GM12892 (cell line): ENCODE measurements around the gene TSN.
"Not testable (repeated sequence)": the region's sequence is repeated elsewhere in the genome, so short reads cannot be mapped to it uniquely, and the experiment has no call there.

ENCODE experiments used
- DNase-seq: peaks from one replicate; pipeline ENCODE4 v3.0.0; 2011; ENCODE audit not compliant: insufficient read length
- FAIRE-seq: peaks from 2 replicates; lab custom pipeline; 2011; peaks lifted over from hg19 to GRCh38; lab: Jason Lieb, UNC
- POLR2A ChIP-seq: IDR thresholded peaks from 2 replicates; pipeline ENCODE4 v1.6.1; 2011; ENCODE audit warnings: low read depth, low read length, control low read depth
- POLR2AphosphoS5 ChIP-seq: IDR thresholded peaks from 2 replicates; pipeline ENCODE4 v1.6.1; 2011; ENCODE audit warnings: low read depth, low read length, control low read depth
- TAF1 ChIP-seq: IDR thresholded peaks from 2 replicates; pipeline ENCODE4 v1.6.1; 2011; ENCODE audit warnings: low read depth, mild to moderate bottlenecking, control low read depth, low read length, borderline replicate concordance

TSN gene

DNA sequence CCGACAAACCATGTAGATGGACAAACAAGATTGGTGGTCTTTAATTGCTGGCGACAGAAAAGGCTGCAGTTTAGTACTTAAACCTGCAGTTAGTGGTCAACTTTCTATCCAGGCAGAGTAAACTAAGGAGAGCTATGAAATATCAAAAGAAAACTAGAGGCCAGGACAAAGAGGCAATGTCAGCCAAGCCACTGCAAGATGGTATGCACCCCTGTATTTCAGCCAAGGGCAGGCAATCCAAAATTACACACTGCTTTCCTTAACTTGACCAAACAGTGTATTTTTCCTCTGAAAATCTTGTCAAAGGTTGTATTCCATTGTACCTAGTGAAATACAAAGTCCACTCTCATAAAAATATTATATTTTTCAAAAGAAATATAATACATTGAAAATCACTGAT lies 28.1 kb upstream of the TSN start:
- no peak for TF ChIP-seq TAF1
- TF ChIP-seq POLR2A: no peak
- TF ChIP-seq POLR2AphosphoS5: no peak
- FAIRE-seq (no peak), DNase-seq (no peak)

- DNase-seq (no peak), FAIRE-seq (no peak)
- TF ChIP-seq POLR2AphosphoS5 (no peak), POLR2A (no peak), TAF1 (no peak)
These were observed 27.5 kb upstream of the TSN start for GRCh38 chr2:121727950-121728349.

DNA sequence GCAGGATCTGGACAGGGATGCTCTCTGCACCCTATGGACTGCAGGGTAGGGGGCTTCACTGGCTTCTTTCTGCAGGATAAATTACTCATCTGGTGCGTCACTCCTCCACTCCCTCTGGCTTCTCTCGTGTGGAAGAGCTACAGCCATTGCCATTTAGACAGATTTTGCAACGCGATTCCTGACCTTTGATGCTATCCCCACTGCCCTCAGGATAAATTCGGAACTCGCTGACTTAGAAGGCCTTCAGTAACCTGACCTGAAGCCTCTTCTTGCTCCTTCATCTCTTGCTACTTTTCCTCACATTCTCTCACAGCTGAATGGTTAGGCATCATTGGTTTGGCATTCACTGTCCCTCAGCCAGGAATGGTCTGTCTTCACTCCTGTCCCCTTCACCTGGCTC lies 24.1 kb upstream of the TSN start:
- FAIRE-seq: no peak
- DNase-seq: no peak
- no peak for TF ChIP-seq POLR2AphosphoS5
- TF ChIP-seq POLR2A: no peak
- no peak for TF ChIP-seq TAF1

DNA sequence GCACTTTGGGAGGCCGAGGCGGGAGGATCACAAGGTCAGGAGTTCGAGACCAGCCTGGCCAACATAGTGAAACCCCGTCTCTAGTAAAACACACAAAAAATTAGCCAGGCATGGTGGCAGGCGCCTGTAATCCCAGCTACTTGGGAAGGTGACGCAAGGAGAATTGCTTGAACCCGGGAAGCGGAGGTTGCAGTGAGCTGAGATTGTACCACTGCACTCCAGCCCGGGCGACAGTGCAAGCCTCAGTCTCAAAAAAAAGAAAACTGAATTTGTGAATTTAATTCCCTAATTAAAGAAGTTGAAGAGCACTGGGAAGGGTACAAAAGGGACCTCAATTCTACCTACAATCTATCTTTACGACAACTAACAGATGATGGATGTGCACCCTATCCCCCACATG lies 20.9 kb upstream of the TSN start:
- DNase-seq, FAIRE-seq: not testable (repeated sequence)

- TF ChIP-seq POLR2A (no peak), POLR2AphosphoS5 (no peak), TAF1 (no peak)
- DNase-seq: no peak
- no peak for FAIRE-seq
These were observed 19.9 kb upstream of the TSN start for GRCh38 chr2:121735518-121736074.

DNA sequence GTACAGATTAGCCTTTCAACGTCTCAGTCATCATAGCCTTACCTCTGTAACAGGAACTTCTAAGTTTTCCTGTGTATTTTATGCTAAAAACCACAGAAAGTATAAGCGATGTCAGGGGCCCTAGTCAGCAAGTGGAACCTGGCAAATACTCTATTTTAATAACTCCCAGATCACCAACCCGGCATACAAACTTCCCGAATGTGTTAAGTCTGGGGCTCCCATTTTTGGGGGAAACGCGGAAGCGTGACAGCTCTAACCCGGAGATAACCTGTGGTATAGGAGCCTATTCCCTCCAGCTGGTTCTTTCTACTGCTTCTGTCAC lies 19.4 kb upstream of the TSN start:
- FAIRE-seq: no peak
- DNase-seq: no peak
- no peak for TF ChIP-seq POLR2A
- no peak for TF ChIP-seq POLR2AphosphoS5
- no peak for TF ChIP-seq TAF1

DNA sequence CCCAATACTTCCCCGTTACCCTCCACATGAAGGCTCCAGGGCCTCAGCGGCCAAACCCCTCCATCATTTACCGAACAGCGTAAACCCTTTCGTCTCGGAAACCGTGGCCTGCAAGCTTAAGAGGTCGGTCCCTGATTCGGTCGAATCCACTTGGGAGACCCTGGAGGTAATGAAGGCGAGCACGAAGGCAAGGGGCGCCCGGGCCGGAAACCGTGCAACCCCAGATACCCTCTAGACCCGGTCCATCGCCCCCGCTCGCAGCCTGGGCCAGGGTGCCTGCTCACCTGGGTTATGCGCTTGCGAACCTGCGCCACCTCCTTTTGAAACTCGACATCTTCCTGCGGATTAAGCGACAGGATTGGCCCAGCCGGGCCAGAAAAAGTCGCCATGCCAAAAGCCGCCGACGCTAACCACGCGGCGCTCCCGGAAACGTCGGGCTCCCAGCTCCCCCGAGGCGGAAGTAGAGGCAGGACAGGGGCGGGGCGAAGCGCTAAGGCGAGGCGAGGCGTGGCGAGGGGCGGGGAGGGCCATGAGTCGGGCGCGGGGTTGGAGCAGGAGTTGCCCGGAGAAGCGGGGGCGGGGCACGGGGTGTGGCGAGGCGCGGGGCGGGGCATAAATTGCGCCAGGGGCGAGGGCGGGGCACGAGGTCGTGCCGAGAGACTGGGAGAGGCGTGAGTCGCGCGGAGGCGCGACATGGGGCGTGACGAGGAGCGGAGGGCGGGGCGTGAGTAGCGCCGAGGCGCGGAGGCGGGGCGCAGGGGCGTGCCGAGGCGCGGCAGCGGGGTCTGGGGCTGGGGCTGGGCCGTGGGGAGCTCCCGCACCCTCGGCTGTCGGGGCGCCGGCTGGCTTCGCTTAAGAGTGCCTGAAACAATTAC lies 18.8 kb upstream of the TSN start, which contains the start of gene NIFK:
NIFK (minus strand) TSS at position 414 of the 875 bp plus-strand sequence; CDS start at position 389, 25 bp downstream.
- FAIRE-seq: peak; percentile 97
- TF ChIP-seq POLR2A: peak; percentile 84
- TF ChIP-seq POLR2AphosphoS5: peak; percentile 80
- TF ChIP-seq TAF1: 0 out of 2 replicates have a peak, but pooled peaks have one; percentile 51

DNA sequence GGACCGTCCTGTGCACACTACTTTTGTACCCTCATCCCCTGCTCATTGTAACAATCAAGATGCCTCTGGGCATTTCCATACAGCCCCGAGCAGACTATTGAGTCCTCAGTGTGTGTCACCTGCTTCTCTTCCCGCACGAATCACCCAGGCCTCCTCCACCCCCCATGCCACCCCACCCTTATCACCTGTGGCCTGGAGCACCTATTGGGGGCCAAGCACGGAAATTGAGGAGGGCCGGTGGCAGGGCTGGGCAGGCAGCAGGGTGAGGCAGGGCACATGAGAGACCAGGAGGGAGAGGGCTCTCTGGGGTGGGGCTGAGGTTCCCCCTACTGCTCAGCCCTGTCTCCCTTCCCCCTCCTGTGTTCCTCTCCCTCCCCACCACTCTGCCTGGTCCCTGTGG lies 14.5 kb upstream of the TSN start:
- DNase-seq (no peak), FAIRE-seq (no peak)
- no peak for TF ChIP-seq POLR2A
- TF ChIP-seq POLR2AphosphoS5: no peak
- no peak for TF ChIP-seq TAF1

More for the DNA sequence above, 18.8 kb upstream of the TSN start, which contains the start of gene NIFK:
- peak; percentile 96 for DNase-seq

GRCh38 chr2:121741450-121741849 lies 14.0 kb upstream of the TSN start:
- DNase-seq (no peak), FAIRE-seq (no peak)
- no peak for TF ChIP-seq POLR2A

DNA sequence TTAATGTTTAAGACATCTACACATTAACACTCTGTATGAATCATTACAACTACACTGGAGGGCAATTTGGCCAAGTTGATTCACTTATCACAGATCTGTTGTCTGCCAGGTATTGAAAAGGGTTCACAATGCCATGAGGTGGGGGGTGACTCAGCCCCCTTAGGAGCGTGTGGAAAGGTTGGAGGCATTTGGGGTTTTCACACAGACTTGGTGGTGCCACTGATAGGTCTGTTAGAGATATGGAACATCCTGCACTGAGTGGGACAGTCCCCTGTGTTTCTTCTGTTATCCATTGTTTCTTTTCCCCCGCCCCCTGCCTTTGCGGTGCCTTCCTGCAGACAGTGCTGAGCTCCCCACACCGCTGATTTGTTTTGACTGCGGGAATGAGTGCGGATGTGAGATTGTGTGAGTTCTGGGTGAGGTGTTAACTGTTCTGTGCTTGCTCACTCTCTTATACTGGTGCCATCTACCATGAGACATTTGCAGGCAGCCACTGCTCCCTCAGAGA lies 9.3 kb upstream of the TSN start:
- no peak for FAIRE-seq
- DNase-seq: no peak
- no peak for TF ChIP-seq POLR2A
- TF ChIP-seq TAF1: no peak
- TF ChIP-seq POLR2AphosphoS5: no peak

GRCh38 chr2:121748202-121748601 lies 7.2 kb upstream of the TSN start:
- DNase-seq: no peak
- FAIRE-seq: peak; percentile 36
- no peak for TF ChIP-seq POLR2AphosphoS5
- TF ChIP-seq TAF1: no peak
- TF ChIP-seq POLR2A: no peak

DNA sequence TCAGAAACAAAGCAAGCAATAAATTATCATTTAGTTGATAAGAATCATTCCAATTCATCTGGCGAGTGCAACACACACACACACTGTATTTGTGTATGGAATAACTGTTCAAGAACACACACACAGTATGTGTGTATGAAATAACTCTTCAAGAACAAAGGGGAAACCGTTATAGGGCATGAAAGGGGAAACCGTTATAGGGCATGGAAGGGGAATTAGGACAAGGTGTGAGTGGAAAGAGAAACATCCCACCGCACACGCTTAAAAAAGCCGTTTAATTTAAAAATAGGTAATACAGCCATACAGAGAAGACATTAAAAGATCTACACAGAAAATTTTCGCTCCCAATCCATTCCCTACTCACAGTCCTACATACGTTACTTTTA lies 607 bp upstream of the TSN start:
- FAIRE-seq: peak; percentile 33
- DNase-seq: no peak
- TF ChIP-seq TAF1 (no peak), POLR2A (no peak), POLR2AphosphoS5 (no peak)
